Psoas muscle (tissue), 8 donors: ENCODE results near the gene PDC. TPM values are rescaled to one million over a fixed set of nuclear protein-coding genes. Genes with fewer than 3 reads are reported as not detected.

Source experiments
- ATAC-seq, 4 donors: fragments of 200-7000 bp; cut with Tn5 transposase; one replicate each; pipeline ENCODE4 v1.9.1; 2020; ENCODE audit warnings: moderate library complexity in 3 of 4, mild to moderate bottlenecking in 2 of 4
- DNase-seq, 2 donors: peaks; one replicate each; pipeline ENCODE4 v3.0.0-alpha.2; 2020
- H3K27ac ChIP-seq: fragments of 200-600 bp; one replicate; pipeline ENCODE4 v1.8.0; 2022
- H3K27me3 ChIP-seq, 3 donors: fragments of 200-600 bp in 1 of 3; one replicate each; pipeline versions ENCODE4 v1.6.1 to v1.8.0; 2013 to 2022; ENCODE audit warnings: low read length in 2 of 3, mild to moderate bottlenecking in 2 of 3, moderate library complexity in 1 of 3; ENCODE audit not compliant: insufficient read depth in 3 of 3
- H3K36me3 ChIP-seq, 2 donors: fragments of 200-600 bp in 1 of 2; one replicate each; pipeline versions ENCODE4 v1.6.1 to v1.8.0; 2013 to 2022; ENCODE audit warnings: low read depth in 1 of 2, mild to moderate bottlenecking in 1 of 2, moderate library complexity in 1 of 2; ENCODE audit not compliant: insufficient read depth in 1 of 2
- H3K4me1 ChIP-seq: fragments of 200-600 bp; one replicate; pipeline ENCODE4 v1.8.0; 2022
- H3K4me3 ChIP-seq: fragments of 200-600 bp; one replicate; pipeline ENCODE4 v1.8.0; 2022; ENCODE audit warnings: mild to moderate bottlenecking
- H3K9me3 ChIP-seq: fragments of 200-600 bp; one replicate; pipeline ENCODE4 v1.8.0; 2022
- WGBS, 3 donors: extraction: QIAGEN DNeasy Blood & Tissue Kit; methylation state at CpG; one replicate each; pipeline versions ENCODE4 v1.1.6 to v1.1.7; 2013; 5-methylcytosine and 5-hydroxymethylcytosine counted together
- intact Hi-C, 2 donors: fragments of 100-400 bp; cut with DNase I; formaldehyde crosslinking; loops; one replicate each; pipeline versions ENCODE4 v1.11.0 to v1.14.2; 2022
- polyA plus RNA-seq, 3 donors: library from polyadenylated mRNA; stranded (reverse); fragments of 200-250 nt; gene quantifications; one replicate each; pipeline ENCODE4 v1.2.3, GENCODE V29; 2013
- total RNA-seq, 4 donors: library from RNA; stranded (reverse); fragmentation: NEBNext Ultra II Directional in 2 of 4; extraction: Animal tissue kit (Norgen Biotek cat#: 25700) in 2 of 4; gene quantifications; one replicate each; pipeline versions ENCODE4 v1.2.1 to v1.2.4, GENCODE V29; 2021 to 2023
- TF ChIP-seq, protein P1 (sequence below): fragments of 200-600 bp; IDR thresholded peaks from one replicate; pipeline ENCODE4 v1.8.0; 2022; ENCODE audit warnings: antibody characterized with exemption
- donor health status: healthy with polysubstance abuse.
- donor health status: DM: no; HTN: no; CAD: no; lungs with moderate emphysema.
- donor health status: Bipolar disorder and iron deficiency.
- donor health status: healthy.
- donor health status: DM: yes; HTN: yes; CAD: no.
- donor health status: DM: no; HTN: no; CAD: no.
- donor health status: DM: no; HTN: no; CAD: no.
- donor health status: DM: yes; HTN: yes; CAD: no.

PDC gene
- total and polyA plus RNA-seq, 7 donors, result not detected

DNA sequence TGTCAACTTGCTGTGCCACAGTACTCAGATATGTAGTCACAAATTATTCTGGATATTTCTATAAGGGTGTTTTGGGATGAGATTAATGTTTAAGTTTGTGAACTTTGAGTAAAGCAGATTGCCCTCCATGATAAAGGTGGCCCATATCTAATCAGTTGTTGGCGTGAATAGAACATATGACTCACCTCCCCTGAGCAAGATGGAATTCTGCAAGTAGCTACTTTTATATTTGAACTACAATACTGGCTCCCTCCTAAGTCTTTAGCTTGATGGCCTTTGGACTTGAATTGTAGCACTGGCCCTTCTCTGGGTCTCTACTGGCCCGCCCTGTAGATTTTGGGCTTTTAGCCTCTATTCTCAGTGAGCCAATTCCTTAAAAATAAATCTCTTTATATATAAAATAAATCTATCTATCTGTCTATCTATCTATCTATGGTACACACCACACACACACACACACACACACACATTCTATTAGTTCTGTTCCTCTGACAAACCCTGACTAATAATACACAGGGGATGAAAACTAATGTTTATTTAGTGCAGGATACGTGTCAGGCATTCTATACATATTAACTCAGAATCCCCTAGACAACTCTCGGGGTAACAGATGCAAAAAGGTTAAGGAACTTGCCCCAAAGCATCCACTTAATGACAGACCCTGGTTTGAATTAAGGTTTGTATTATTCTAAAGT is 37.9 kb upstream of the PDC start:
- WGBS, 3 donors, result 62 to 82% (median 69%) methylated on average over 4 of the region's 4 CpGs
- H3K4me3 ChIP-seq, result no peak overlapping the region
- ATAC-seq (no peak), DNase-seq (no peak)
- intact Hi-C loops, result no loop called here
- H3K27ac ChIP-seq, result no peak overlapping the region
- TF ChIP-seq, protein P1, sequence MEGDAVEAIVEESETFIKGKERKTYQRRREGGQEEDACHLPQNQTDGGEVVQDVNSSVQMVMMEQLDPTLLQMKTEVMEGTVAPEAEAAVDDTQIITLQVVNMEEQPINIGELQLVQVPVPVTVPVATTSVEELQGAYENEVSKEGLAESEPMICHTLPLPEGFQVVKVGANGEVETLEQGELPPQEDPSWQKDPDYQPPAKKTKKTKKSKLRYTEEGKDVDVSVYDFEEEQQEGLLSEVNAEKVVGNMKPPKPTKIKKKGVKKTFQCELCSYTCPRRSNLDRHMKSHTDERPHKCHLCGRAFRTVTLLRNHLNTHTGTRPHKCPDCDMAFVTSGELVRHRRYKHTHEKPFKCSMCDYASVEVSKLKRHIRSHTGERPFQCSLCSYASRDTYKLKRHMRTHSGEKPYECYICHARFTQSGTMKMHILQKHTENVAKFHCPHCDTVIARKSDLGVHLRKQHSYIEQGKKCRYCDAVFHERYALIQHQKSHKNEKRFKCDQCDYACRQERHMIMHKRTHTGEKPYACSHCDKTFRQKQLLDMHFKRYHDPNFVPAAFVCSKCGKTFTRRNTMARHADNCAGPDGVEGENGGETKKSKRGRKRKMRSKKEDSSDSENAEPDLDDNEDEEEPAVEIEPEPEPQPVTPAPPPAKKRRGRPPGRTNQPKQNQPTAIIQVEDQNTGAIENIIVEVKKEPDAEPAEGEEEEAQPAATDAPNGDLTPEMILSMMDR, result no peak
- H3K4me1 ChIP-seq, result no peaks in the 10 kb centered on the region
- no peaks in the 10 kb centered on the region for H3K36me3 ChIP-seq
- H3K9me3 ChIP-seq, result no peaks in the 10 kb centered on the region
- H3K27me3 ChIP-seq, result no peaks in the 10 kb centered on the region

DNA sequence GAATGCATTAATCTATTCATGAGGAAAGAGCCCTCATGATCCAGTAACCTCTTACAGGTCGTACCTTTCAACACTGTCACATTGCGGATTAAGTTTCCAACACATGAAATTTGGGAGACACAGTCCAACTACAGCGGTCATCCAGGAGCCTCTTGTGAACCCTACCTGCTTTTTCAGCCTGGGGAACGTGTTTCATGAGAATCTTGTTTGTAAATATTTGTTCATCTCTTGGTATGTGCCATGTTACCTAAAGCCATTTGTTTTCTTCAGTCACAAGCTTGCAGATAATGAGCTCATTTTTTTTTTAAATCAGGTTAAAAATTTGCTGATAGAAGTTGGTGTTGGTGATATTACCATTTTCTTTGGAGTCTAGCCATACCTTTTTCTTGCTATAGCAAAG is 37.2 kb upstream of the PDC start:
- TF ChIP-seq, protein P1, result no peak
- H3K27me3 ChIP-seq, result no peaks in the 10 kb centered on the region
- no peak overlapping the region for H3K4me3 ChIP-seq
- no peaks in the 10 kb centered on the region for H3K4me1 ChIP-seq
- 84 to 90% (median 88%) methylated on average over 4 of the region's 4 CpGs for WGBS, 3 donors
- H3K27ac ChIP-seq, result no peak overlapping the region
- intact Hi-C loops, result no loop called here
- H3K9me3 ChIP-seq, result no peaks in the 10 kb centered on the region
- no peaks in the 10 kb centered on the region for H3K36me3 ChIP-seq
- DNase-seq, result no peak
- no peak for ATAC-seq

DNA sequence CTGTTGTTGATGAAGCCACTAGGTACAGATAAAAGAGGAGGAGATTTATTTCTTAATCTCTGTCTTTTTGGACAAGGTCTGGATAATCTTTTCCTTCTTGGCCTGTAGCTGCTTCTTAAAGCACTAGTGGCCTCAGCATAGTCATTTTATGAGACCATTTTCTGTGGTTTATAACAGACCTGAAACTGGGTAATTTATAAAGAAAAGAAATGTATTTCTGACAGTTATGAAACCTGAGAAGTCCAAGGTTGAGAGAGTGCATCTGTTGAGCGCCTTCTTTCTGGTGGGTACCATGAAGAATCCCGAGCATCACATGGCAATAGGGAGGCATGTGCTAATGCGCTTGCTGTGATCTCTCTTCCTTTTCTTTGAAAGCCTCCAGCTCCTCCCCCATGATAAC is 36.7 kb upstream of the PDC start:
- Histone ChIP-seq H3K36me3 (no peaks in the 10 kb centered on the region), H3K4me1 (no peaks in the 10 kb centered on the region), H3K4me3 (no peak overlapping the region), H3K27ac (no peak overlapping the region), H3K9me3 (no peaks in the 10 kb centered on the region), H3K27me3 (no peaks in the 10 kb centered on the region)
- DNase-seq (no peak), ATAC-seq (no peak)
- intact Hi-C loops, result no loop called here
- WGBS, 3 donors, result 90 to 97% (median 94%) methylated on average over 3 of the region's 3 CpGs
- TF ChIP-seq, protein P1, result no peak

DNA sequence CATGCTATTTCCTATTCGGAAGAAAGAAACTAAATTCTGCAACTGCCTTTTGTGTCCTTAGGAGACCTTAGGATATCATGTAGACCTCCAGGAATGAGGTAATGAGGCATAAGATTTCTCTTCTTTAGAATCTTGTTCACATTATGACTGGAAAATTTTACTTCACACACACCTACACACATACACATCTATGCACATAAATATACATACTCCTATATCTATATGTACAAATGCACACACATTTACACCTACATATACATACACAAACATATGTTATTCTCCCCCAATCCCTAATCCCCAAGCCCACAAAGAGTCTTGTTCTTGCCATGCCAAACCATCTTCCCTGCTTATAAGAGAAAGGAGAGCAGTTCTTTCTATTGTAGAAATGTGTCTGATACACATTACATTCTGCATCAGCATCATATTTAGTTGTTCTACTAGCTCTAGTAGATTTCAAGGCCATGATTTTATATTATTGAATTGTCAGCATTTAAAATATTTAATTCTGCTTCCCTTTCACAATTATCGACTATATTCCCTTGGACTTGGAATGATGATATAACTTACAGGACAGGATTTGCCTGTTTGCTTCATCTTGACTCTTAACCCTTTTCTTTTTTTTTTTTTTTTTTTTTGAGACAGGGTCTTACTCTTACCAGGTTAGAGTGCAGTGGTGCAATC is 35.4 kb upstream of the PDC start:
- H3K4me1 ChIP-seq, result no peaks in the 10 kb centered on the region
- 79 to 90% (median 80%) methylated on average over 2 of the region's 2 CpGs for WGBS, 3 donors
- TF ChIP-seq, protein P1, result no peak
- intact Hi-C loops, result no loop called here
- H3K27me3 ChIP-seq, result no peaks in the 10 kb centered on the region
- H3K27ac ChIP-seq, result no peak overlapping the region
- no peak for DNase-seq
- no peaks in the 10 kb centered on the region for H3K36me3 ChIP-seq
- no peak for ATAC-seq
- no peaks in the 10 kb centered on the region for H3K9me3 ChIP-seq
- no peak overlapping the region for H3K4me3 ChIP-seq
